Activated CD4-positive, CD25-positive, alpha-beta regulatory T cell treated with anti-CD3 and anti-CD28 coated beads, Interleukin-2, amount 50 U/mL, for 72 hours (primary cell): ENCODE measurements around the gene KDM8.
"Not testable (repeated sequence)": the region's sequence is repeated elsewhere in the genome, so short reads cannot be mapped to it uniquely, and the experiment has no call there.

Experiments
- DNase-seq: peaks from one replicate; pipeline ENCODE4 v3.0.0; 2021

The KDM8 gene

DNA sequence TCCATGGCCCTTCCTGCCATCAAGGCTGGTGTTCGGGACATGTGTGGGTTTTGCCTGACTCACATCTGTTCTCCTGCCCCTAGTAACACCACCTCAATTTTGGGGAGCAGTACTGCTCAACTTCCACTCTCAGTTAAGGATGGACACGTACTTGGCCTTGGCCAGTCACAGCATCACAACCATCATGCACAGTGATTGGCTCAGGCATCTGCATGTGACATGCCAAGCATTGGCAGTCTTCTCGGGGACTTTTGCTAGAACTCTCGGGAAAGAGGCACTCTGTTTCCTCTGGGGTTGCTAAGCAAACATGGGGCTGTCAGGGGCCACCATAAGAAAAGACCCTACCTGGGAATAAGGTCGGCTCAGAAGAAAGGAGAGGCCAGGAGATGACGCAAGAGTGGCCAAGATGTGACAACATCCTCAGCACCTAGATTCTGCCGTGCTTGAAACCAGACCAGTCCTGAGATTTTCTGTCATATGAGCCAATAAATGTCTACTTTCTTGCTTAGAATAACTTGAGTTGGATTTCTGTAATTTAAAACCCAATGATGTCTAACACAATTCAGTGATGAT, 11.9 kb upstream of the KDM8 start:
- DNase-seq = no peak

DNA sequence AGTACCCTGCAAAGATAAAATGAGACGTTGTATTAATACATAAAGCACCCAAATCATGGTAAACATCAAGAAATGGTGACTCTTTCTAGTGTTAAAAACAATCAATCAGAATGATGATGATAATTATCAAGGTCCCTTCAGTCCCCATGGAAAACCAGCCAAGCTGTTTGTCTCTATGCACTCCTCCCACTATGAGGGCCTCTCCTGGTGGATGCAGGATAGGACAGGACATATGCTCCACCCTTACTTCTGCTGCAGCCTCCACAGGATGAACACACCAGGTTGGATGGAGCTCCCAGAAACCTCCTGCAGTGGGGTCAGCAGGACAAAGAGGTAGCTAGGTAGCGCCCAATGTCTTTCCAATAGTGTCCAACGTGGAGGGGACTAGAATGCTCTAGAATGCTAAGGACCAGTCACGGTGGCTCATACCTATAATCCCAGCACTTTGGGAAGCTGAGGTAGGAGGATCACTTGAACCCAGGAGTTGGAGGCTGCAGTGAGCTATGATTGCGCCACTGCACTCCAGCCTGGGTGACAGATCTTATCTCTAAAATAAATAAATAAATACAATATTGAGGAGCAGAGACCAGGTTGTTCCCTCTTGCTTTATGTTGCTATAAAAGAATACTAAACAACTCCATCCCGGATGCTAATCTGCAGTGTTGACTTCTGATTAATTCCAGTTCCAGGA, 9.9 kb upstream of the KDM8 start:
- no peak for DNase-seq

DNA sequence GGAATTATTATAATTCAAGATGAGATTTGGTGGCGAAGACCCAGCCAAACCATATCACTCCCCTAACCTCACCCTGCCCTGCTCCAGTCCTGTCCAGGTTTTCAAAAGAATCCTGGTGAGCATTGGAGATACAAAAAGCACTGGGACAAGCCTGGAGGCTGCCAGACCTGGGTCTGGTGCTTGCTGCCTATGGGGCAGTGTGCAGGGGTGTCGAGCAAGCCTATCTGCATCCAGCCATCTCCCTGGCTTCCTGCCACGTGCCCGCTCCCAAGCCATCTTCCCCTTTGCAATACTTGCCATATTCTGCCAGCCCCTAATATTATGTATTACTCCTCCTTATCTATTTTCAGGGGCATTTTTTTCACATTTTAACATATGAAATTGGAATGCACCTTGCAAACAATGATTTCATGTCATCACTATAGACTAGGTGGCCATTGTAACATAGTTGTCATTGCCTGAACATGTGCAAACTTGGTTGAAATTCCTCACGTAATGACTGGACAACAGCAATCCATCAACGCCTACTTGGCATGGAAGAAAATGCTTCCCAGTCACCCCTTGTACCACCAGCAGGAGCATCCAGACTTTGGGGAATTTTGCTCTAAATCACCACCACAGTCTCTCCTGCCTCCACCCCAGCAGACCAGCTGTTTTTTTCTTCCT, 8.1 kb upstream of the KDM8 start:
- no peak for DNase-seq

DNA sequence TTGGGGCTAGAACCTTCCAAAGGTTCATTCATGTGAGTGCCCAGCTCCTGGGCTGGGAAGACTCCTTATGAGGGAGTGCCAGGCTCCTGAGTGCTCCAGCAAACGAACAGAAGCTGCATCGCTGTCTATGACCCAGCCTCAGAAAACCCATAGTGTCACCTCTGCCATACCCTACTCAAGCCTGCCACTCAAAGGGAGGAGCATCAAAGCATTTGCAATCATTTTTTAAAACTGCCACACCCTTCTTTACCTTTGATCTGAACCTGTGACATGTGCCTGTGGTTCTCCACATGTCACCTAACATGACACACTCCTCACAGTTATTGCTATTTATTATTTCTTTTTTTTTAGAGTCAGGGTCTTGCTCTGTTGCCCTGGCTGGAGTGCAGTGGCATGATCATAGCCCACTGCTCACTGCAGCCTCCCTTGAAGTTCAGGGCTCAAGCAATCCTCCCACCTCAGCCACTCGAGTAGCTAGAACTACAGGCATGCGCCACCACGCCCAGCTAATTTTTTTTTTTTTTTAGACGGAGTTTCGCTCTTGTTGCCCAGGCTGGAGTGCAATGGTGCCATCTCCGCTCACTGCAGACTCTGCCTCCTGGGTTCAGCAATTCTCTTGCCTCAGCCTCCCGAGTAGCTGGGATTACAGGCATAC, 7.3 kb upstream of the KDM8 start:
- DNase-seq = no peak

DNA sequence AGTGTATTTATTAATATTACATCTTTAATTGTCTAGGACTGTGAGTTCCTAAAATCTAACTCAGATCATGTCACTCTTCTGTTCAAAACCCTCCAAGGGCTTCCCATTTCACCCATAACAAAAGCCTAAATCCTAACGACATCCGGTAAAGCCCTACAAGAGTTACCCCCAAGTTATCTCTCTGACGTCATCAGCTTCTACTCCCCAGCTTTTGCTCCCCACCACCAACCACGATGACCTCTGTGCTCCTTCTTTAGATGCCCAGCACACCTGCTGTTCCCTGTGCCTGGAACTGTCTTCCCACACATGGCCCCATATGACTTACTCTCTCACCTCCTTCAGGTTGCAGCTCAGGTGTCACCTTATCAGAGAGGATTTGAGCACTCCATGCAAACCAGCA, 6.3 kb upstream of the KDM8 start:
- DNase-seq = no peak

DNA sequence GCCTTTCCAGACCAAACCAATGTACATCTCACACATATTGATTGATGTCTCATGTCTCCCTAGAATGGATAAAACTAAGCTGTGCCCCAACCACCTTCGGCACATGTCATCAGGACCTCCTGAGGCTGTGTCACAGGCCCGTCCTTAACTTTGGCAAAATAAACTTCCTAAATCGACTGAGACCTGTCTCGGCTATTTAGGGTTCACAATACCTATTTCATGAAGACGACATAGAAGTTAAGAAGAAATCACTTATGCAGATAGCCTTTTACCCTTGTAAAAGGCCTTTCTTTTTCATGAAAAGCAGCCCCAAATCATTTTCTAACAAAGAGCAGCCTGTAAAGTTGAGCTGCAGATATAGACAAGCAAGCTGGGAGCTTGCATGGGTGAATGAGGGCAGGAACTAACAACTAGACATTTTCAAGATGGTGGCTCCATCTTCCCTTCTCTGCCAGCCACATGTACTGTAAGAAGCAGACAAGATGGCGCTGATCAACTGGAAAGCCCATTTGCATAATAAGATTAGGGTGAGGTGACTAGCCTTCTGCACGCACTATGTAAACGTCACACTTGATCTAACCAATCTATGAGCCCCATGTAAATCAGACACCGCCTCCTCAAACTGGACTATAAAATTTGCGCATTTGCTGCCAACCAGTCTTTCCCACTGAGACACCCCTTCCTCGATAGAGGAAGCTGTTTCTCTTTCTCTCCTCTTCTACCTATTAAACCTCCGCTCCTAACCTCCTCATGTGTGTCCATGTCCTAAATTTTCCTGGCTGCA, 4.7 kb upstream of the KDM8 start:
- no peak for DNase-seq

DNA sequence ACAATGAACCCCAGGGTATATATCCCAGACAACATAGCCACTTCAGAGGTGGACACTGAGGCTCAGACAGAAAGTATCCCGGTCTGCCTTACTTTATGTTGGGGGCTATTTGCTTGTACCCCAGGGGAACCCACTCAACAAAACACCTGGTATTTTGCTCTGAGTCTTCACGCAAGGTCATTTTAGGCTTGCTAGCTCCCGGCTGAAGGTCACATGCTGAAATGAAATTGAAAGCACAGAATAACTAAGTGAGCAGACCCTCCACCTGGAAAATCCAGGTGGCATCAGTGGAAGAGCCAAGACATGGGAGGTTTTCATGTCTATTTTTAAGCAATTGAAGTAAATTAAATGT, 4.1 kb upstream of the KDM8 start:
- no peak for DNase-seq

DNA sequence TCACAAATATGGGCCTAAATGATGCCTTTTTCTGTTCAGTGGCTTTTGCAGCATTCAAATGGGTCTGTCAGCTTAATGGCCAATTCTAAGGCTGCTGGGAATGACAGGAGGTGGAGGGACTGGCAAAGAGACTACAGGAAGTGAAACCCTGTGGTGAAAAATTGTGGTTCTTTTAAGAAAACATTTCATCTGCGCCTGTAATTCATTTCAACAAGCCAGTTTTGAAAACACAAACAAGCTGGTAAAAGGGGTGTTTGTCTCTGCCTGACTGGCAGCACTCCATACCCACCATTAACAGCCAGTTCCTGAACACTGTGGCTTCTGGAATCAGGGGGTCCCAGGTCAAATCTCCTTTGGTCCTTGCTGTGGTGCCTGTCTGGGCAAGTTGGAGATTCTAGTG, 3.6 kb upstream of the KDM8 start:
- no peak for DNase-seq

DNA sequence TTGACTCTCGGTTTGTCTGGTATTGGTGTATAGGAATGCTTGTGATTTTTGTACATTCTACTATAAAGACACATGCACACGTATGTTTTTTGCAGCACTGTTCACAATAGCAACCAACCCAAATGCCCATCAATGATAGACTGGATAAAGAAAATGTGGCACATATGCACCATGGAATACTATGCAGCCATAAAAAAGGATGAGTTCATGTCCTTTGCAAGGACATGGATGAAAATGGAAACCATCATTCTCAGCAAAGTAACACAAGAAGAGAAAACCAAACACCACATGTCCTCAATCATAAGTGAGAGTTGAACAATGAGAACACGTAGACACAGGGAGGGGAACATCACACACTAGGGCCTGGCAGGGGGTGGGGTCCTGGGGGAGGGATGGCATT, 2.4 kb upstream of the KDM8 start:
- not testable (repeated sequence) for DNase-seq

DNA sequence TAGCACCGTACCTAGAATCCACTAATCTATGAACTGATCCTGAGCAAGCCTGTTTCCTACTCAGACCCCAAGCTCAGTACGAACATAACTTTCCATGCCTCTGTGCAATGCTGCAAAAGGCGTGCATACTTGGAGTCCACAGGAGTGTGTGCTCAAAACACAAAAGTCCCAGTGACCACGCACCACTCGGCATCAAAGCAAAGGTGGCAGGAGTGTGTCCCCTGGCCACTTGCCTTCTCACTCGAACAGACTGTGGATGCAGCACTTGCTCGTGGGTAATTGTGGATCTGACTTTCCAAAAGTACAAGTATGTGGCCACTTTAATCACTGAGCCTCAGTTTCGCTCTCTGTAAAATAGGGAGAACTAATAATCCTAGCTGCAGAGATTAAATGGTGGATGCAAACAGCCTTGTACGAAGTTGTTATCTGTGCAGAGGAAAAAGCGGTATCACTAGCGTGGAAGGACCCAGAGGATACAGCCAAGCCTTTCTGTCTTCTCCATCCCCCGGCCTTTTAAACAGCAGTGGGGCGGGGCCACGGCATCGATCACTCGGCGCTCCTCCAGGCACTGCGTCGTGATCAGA, 311 bp upstream of the KDM8 start:
- DNase-seq = no peak

DNA sequence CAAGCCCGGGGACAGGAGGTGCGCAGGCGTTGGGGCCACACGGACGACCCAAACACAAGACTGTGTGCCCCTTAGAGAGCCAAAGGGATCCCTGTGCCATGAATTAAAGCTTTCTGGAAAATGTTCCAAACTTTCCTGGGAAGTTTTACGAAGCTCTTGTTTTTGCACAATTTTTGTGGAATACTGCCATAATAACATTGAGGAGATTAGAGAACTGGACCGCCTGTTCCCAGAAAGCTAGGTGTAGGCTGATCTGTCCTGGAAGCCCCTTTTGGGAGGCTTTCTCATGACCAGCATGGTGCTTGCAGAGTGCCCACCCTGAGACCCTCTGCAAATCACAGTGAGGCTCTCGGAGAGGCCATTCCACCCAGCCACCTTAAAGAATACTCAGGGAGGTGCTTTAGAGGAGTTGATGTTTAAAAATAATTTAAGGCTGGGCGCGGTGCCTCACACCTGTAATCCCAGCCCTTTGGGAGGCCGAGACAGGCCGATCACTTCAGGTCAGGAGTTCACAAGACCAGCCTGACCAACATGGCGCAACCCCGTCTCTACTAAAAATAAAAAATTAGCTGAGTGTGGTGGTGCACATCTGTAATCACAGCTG, 1.1 kb downstream of the KDM8 start:
- no peak for DNase-seq

DNA sequence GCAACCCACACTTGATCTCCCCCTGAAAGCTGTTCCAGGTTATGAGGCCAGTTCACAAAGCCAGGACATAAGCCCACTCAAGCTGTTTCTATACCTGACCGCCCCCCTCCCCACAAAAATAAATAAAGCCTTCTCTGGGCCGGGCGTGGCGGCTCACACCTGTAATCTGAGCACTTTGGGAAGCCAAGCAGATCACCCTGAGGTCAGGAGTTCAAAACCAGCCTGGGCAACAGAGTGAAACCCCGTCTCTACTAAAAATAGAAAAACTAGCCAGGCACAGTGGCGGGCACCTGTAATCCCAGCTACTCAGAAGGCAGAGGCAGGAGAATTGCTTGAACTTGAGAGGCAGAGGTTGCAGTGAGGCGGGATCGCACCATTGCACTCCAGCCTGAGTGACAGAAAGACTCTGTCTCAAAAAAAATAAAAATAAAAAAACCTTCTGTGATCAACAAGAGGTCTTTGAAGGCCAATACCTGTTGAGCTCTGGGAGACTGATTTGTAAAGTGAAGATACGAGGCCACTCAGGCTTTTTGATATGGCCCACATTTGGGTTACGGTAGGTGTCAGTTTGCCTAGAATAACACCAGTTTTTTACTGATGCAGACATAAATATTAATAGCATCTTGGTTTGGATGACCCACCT, 2.2 kb downstream of the KDM8 start:
- no peak for DNase-seq

DNA sequence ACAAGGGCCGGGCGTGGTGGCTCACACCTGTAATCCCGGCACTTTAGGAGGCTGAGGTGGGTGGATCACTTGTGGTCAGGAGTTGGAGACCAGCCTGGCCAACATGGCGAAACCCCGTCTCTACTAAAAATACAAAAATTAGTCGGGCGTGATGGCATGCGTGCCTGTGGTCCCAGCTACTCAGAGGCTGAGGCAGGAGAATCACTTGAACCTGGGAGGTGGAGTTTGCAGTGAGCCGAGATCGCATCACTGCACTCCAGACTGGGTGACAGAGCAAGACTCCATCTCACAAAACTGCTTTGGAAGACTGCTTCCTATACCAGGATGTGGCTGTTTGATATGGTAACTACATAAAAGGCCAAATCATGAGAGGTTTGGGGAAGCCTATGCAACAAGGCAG, 3.8 kb downstream of the KDM8 start:
- DNase-seq = not testable (repeated sequence)

DNA sequence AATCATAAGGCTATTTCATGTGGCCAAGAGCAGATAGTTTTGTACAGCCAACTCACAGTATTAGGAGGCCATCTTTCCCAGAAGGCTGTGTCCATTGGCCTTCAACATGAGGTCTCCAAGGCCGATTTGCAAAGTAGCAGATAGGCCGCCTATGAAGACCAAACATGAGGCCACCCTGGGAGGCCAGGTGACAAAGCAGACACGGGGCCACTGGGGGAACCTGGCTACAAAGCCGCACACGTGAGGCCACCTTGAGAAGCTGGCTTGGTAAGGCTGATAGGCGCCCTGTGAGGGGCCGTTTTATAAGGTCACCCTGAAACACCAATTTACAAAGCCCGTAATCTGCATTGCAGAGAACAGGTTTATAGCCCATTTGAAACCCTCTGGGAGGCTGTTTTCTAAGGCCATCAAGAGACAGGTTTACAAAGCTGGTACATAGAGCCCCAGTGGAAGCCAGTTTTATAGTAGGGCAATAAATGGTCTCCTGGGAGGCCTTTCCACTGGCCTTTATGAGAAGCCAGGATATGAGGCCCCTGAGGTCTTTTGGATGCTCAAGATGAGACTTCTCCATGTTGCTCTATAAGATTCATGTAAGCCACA, 4.9 kb downstream of the KDM8 start:
- DNase-seq = no peak

DNA sequence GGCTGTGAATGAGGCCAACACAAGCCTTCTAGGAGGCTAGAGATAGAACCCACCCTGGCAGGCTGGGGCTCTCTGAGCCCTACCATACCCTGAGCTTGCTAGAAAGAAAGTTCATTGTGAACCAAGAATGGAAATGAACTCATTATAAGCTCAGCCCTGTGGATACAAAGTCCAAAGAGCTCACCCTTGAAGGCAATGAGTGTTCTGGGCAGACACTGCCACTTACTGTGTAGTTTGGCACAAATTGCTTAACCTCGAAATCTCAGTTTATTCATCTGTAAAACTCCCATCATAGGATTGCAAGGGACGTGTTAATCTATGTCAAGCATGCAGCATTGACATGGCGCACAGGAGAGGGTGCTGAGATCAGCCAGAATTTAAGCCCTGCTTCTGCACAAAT, 5.5 kb downstream of the KDM8 start:
- no peak for DNase-seq

DNA sequence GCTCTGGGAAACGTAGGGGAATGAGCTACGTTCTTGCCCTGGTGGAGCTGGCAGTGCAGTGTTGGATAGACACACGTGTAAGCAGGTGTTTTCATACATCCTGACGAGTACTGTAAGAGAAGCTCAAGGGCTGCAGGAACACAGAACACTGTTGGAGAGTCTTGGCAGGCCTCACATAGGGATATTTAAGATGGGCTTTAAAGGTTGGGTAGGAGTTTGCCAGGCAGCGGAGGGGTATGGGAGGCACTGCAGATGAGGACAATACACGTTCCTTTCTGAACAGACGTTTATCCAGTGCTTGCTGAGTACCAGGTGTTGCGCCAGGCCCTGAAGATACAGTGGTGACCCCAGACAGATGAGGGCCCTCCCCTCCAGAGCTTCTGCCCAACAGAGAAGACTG, 6.3 kb downstream of the KDM8 start:
- no peak for DNase-seq

DNA sequence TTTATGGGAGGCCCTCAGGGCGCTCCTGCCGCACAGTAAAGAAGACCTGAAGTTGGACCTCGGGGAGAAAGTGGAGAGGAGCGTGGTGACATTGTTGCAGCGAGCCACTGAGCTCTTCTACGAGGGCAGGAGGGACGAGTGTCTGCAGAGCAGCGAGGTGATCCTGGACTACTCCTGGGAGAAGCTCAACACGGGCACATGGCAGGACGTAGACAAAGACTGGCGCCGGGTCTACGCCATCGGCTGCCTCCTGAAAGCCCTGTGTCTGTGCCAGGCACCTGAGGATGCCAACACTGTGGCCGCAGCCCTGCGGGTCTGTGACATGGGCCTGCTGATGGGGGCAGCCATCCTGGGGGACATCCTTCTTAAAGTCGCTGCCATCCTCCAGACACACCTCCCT, 6.8 kb downstream of the KDM8 start:
- DNase-seq = no peak

DNA sequence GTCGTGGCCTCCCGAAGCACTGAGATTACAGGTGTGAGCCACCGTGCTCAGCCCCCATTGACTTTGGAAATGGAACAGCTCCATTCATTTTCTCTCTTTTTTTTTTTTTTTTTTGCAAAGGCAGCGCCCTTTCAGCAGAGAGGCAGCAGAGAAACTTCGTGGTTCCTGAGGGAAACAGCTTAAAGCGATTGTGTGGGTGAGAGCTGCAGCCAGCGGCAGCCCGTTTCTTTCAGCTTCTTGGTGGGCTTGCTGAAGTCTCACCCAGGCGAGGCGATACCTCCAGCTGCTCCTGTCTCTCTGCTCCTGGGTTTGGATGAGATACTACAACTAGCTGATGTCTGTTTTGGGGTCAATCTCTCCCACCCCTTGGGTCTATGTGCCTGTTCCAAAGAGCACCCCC, 7.7 kb downstream of the KDM8 start:
- no peak for DNase-seq

DNA sequence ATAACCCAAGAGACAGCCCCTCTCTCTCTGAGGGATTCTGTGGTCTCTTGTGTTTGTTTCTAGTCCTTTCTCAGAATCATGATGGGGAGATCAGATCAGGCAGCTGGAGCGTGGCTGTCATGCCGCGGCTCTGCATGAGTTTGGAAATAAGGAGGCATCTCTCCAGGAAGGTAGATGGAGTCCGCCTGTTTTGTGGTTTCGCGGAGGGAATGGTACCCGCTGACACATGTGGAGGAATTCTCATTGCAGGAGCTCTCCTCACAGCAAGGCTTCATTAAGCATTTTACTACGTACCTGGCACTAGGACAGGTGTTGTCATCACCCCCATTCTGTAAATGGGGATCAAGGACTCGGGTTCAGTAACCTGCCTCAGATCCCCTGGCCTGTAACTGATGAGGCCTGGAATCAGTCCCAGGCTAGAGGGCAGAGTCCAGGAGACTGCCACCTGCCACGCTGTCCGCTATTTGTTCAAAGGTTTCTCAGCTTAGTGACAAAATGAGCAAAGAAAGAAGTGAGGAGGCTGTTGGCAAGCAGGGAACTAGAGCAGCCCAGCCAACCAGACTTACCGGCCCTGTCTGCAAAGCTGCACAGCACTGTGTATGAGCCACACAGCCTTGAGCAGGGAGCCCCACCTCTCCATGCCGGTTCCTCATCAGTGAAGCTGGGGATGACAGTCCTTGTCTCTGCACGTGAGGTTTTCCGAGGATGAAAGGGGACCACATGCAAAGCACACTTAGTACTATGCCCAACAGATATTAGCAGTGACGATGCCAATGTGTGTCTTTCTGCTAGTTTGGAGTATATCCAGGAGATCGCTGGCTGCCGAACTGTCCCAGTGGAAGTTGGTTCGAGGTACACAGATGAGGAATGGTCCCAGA, 11.0 kb downstream of the KDM8 start:
- no peak for DNase-seq

DNA sequence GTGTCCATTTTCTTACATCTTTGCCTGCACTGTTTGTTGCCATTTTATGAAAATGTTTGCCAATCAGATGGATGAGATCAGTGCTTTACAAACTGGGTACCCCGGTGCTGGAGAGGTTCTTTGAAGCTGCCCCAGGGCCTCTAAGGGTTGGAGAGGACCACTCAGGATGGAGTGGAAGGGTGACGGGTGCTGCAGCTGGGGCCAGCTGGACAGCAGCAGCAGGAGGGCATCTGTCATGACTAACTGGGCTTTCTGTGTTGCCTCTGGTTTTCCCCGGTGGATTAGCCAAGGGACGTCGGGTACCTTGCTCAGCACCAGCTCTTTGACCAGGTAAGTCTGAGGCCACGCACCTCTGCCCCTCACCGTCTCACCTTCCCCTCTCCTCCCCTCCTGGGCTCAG, 12.3 kb downstream of the KDM8 start:
- DNase-seq = no peak
